NCI-H128 (cell line): ENCODE results near the gene MBD5.
"Not testable (repeated sequence)": the region's sequence is repeated elsewhere in the genome, so short reads cannot be mapped to it uniquely, and the experiment has no call there.

Experiments
- DNase-seq: peaks from one replicate; lab custom pipeline; 2025; ENCODE audit not compliant: unreplicated experiment; lab: John Stamatoyannopoulos, UW

Gene MBD5

DNA sequence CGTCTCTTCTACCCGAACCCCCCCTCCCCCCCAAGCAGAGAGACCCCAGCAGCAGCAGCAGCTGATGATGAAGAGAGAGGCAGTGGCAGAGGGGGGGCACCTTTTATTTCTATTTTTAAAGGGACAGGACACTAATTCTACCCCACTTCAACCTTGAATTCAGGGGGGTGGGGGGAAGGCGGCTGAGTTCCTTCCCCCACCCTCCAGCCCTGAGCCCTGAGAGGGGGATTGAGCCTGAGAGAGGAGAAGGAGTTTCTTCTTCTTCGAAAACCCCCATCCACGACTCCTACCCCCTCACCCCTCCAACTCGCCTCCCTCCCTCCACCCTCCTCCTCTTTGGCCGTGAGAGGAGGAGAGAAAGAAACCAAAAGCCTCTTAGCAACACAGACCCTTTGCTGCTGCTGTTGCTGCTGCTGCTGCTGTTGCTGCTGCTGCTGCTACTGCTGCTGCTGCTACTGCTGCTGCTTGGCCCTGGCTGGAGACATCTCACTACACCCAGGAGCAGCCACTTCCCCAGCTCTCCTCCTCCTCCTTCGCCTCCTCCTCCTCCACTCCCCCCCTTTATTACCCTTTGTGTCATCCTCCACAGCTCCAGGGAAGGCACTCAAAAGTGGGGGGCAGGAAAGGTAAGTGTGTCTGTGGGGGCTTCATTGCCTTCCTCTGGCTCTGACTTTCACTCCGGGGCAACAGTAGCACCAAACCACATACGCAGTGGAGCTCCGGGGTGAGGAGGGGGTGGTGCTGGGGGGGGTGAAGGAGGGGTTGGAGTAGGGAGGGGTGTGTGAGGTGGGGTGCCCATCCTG is at the start of gene MBD5:
Gene MBD5, plus strand, starts transcription at position 33 of the 803 bp plus-strand sequence.
- no peak for DNase-seq

DNA sequence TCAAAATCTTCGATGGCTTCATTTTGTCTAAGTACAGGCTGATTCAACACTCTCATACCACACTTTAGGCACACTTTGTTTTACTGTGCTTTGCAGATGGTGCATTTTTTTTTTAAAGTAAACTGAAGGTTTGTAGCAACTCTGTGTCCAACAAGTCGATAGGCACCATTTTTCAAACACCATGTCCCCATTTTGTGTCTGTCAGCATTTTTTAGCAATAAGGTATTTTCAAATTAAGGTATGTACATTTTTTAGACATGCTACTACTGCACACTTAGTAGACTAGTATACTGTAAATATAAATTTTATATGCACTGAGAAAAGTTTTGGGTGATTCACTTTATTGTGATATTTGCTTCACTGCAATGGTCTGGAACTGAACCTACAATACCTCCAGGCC is 44.8 kb upstream of the MBD5 start:
- DNase-seq = no peak

DNA sequence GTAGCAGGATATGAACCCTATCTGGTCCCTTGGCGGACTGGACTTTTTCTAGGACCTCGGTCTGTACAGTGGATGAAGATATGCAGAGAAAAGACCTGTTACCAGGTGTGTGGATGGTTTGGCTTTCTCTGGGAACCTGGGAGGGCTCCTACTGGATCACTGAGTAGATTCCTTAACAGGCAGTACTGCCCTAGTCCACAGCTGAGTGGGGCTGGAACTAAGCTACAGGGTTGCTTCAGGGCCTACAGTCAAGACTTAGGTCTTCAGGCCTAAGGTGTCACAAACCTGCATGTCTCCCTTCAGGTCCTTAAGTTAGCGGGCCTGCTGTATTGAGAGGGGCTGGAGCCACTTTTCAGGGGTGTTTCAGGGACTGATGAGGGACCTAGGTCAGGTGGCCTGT is 43.2 kb upstream of the MBD5 start:
- DNase-seq = no peak

- DNase-seq = no peak
Measured at GRCh38 chr2:147980940-147981528, 39.9 kb upstream of the MBD5 start.

- DNase-seq = no peak
Measured at GRCh38 chr2:147989102-147989501, 31.8 kb upstream of the MBD5 start.

GRCh38 chr2:147989809-147990403 is 31.0 kb upstream of the MBD5 start:
- no peak for DNase-seq

DNA sequence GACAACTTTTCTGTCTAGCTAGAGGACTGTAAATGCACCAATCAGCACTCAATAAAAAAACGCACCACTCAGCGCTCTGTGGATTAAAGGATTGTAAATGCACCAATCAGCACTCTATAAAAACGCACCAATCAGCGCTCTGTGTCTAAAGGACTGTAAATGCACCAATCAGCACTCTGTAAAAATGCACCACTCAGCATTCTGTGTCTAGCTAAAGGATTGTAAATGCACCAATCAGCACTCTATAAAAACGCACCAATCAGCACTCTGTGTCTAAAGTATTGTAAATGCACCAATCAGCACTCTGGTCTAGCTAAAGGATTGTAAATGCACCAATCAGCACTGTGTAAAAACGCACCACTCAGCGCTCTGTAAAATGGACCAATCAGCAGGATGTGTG is 25.9 kb upstream of the MBD5 start:
- DNase-seq = not testable (repeated sequence)

DNA sequence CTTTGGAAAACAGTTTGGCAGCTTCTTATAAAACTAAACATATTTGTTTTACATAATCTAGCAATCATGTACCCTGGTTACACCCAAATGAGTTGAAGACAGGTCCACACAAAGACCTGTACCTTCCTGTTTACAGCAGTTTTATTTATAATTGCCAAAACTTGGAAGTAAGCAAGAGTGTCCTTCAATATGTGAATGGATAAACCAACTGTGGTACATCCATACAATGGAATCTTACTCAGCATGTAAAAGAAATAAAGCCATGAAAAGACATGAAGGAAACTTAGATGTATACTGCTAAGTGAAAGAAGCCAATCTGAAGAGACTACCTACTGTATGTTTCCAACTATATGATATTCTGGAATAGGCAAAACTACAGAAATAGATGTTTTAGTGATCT is 24.1 kb upstream of the MBD5 start:
- DNase-seq = no peak

DNA sequence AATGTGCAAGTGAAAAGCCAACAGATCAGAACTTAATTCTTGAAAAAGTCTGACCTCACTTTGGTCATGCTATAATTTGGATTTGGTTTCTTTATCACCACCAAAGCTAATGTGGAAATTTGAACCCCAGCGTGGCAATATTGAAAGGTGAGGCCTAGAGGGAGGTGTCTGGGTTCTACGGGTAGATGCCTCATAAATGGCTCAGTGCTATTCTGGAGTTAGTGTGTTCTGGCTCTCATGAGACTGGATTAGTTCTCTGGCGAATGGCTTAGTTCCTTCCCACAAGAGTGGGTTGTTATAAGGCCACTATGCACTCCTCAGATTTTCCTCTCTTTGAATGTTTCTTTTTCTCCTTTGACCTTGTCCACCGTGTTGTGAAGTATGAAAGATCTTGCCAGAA is 22.7 kb upstream of the MBD5 start:
- no peak for DNase-seq

DNA sequence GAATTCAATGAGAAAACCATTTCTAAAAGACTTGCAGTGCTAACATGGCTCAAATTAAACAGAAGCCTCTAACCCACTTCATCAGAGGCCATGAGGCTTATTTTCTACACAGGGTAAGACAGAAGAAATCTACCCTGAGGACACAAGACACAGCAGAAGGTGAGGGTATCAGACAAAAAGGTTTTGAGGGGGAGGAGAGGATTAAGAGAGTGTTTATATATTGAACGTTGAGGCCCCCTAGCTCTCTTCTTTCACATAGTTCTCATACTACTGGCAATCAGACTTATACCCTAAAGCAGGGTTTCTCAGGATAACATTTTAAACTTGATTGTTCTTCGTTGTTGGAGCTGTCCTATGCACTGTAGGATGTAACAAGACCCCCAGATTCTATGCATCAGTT is 21.8 kb upstream of the MBD5 start:
- DNase-seq = no peak

DNA sequence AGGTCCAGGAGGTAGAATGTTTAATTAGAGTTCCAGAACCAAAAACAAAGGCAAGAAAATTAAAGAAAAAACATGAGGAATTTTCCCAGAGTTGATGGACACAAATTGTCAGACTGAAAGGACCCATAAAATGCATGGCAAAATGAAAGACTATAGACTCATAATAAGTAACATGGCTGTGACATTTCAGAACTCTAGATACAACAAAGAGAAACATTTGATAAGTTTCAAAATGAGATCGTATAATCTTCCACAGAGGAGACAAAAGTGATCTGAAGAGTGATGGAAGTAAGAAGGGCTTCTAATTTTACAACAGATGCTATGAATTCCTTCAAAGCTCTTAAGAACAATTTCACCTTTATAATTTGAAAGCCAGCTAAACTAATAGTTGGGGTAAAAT is 20.8 kb upstream of the MBD5 start:
- no peak for DNase-seq

DNA sequence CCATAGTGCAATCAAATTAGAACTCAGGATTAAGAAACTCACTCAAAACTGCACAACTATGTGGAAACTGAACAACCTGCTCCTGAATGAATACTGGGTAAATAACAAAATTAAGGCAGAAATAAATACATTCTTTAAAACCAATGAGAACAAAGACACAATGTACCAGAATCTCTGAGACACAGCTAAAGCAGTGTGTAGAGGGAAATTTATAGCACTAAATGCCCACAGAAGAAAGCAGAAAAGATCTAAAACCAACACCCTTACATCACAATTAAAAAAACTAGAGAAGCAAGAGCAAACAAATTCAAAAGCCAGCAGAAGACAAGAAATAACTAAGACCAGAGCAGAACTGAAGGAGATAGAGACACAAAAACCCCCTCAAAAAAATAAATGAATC is 18.5 kb upstream of the MBD5 start:
- not testable (repeated sequence) for DNase-seq

DNA sequence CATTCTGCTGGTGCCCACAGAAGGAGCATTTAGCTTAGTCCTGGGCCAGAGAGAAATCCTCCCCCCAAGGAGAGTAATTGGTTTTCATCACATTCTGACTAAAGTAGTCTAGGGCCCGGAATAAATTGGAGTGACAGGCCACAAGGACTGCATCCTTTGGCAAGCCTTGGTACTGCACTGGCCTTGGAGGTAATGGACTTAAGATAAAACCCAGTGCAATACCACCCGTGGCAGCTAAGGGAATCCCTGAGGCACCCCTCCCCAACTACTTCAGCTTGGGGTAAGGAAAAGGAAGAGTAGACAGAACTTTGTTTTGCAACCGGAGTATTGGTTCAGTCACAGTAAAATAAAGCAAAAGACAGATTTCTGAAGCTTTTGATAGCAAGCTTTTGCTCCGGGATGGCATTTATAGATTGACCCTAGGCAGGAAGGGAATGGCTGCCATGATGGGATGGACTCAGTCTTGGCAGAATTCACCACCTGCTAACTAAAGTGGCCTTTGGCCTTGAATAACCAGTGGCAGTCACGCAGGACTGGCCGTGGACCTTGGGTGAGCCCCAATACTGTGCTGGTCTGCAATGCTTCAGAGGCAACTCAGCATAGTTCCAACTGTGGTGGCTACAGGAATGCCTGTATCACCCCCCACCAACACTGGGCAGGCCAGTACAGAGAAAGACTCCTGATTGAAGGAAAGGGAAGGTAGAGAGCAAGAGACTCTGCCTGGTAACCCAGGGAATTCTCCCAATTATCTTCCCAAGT is 14.5 kb upstream of the MBD5 start:
- no peak for DNase-seq

DNA sequence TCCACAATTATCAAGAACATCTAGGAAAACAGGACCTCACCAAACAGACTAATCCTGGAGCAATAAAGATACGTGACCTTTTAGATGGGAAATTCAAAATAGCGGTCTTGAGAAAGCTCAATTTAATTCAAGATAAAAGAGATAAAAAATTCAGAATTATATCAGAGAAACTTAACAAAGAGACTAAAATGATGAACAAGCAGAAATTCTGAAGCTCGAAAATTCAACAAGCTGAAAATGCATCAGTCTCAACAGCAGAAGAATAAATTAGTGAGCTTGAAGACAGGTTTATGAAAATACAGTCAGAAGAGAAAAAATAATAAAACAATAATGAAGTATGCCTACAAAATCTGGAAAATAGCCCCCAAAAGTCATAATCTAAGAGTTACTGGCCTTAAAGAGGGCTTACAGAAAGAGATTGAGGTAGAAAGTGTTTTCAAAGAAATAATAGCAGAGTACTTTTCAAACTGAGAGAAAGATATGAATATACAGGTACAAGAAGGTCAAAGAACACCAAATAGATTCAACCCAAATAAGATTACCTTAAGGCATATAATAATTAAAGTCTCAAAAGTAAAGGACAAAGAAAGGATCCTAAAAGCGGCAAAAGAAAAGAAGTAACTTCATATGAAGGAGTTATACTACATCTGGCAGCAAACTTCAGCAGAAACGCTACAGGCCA is 13.5 kb upstream of the MBD5 start:
- DNase-seq = no peak

DNA sequence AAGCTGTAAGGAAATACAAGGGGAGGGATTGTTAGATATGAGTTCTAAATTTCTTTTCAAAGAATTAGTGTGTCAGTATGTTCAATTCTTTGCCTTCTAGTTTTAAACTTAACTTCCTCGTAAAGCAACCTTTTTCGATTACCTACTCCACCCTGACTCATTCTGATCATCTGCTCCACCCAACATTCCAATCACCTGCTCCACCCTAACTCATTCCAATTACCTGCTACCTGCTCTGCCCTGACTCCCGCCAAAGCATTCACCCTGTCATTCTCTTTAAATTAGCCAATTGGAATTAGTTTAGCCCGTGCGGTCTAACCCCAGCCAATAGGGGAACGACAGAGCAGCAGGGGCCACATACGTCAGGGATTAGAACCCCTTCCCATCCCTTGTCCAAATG is 12.5 kb upstream of the MBD5 start:
- DNase-seq = not testable (repeated sequence)

- DNase-seq = no peak
Measured at GRCh38 chr2:148013876-148014275, 7.0 kb upstream of the MBD5 start.

- no peak for DNase-seq
Measured at GRCh38 chr2:148014616-148015015, 6.3 kb upstream of the MBD5 start.

DNA sequence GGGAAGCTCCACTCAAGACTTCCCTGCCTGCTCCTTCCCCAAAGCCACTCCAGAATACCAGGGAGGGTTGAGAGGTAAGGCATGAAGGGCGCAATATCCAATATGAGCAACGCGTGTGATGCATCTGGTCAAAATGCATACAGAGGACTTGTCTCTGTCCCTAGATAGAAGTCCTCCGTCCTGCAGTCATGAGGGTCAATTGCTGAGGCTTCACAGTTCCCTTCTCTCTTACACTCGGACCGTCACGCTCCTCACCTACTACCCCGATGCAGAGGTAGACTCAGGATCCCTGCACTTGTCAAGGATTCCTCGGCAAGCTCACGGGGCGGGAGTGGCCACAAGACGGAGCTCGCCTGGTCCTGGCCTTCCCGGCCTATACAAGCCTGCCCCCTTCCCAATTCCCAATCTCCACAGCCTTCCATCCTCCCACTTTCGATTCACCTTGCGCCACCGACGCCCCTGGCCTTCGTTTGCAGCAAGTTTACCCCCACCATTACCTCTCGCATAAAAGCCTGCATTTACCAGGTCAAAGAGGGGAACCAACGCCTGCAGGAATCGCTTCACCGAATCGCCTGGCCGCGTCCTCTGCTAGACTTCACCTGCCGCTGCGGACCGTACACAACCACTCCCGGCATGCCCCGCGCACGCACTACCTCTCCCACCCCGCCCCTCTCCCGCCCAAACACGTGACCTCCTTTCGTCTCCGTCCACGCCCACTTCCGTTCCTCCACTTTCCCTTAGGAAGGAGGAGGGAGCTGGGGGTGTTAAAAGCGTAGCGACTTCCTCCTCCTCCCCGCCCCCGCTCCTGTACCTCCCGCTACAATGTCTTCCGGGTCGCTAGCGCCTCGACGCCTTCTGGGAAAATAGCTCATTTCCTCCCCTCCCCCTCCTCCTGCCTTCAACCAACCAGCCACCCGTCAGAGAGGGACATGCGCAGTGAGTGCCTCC is 506 bp upstream of the MBD5 start, which contains the start of gene ORC4:
Gene ORC4, minus strand, starts transcription at position 627 of the 948 bp plus-strand sequence. CDS start 44,779 bp downstream, outside the sequence.
- DNase-seq = peak; percentile 91

DNA sequence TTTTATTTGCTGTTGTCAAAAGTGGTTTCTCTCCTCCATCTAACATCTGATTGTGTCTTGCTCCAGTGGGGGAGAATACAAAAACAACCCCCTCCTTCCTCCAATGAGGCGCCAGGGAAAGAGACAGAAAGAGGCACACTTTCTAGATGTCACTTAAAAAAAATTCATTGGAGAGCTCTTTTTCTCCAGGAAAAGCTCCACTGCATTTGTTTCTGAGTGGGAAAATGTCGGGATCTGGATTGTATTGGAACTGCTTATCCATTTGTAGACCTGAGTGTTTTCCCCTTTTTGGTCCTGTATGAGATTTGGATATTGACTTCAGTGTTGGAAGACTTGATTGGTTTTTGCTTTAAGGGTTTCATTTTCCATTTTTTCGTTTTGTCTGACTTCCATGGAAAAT is 995 bp downstream of the MBD5 start:
- DNase-seq = no peak

DNA sequence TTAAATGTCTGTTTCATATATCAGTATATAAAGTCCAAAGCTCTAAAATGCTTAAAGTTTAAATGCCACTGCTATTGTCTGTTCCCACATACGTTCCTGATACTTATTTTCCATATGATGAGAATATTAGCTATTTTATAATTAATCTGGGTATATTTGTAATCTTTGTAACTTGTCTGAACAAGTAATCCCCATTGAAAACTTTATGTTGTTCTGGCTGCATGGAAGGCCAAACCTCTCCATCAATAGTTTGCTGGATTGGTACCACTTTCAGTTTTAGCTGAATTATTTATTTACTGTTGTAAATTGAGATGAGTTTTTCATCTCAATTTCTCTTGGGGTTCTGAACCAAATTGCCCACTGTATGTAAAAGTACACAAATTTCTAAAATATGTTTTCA is 1.5 kb downstream of the MBD5 start:
- DNase-seq = no peak
